Activated naive CD4-positive, alpha-beta T cell treated with anti-CD3 and anti-CD28 coated beads for 36 hours (primary cell): ENCODE measurements around the gene LDLRAD3. TPM values are rescaled to one million over a fixed set of nuclear protein-coding genes. Genes with fewer than 3 reads are reported as not detected.

ENCODE experiments used
- CTCF ChIA-PET: fragments of 350-600 bp; sonication (Branson Sonifier 250); formaldehyde crosslinking; loops from one replicate; lab custom pipeline; 2021; ENCODE audit warnings: antibody characterized with exemption; lab: Charles Lee
- DNase-seq: peaks from one replicate; pipeline ENCODE4 v3.0.0-alpha.2; 2020
- H3K27ac Mint-ChIP-seq: one replicate; pipeline ENCODE4 v1.8.0; 2021; ENCODE audit warnings: mild to moderate bottlenecking, mixed read lengths
- H3K27me3 Mint-ChIP-seq: one replicate; pipeline ENCODE4 v1.8.0; 2021; ENCODE audit warnings: low read depth, mixed read lengths
- H3K36me3 Mint-ChIP-seq: one replicate; pipeline ENCODE4 v1.8.0; 2021; ENCODE audit warnings: low read depth, mixed read lengths
- H3K4me1 Mint-ChIP-seq: one replicate; pipeline ENCODE4 v1.8.0; 2021; ENCODE audit warnings: low read depth, mixed read lengths
- H3K4me3 Mint-ChIP-seq: one replicate; pipeline ENCODE4 v1.8.0; 2021; ENCODE audit warnings: mild to moderate bottlenecking, moderate library complexity, mixed read lengths
- H3K9me3 Mint-ChIP-seq: one replicate; pipeline ENCODE4 v1.8.0; 2021; ENCODE audit warnings: mixed read lengths
- intact Hi-C: fragments of 100-400 bp; cut with micrococcal nuclease; formaldehyde crosslinking; loops from one replicate; pipeline ENCODE4 v1.15.1; 2023
- total RNA-seq, 2 experiments: library from RNA; stranded (reverse); gene quantifications; one replicate each; pipeline ENCODE4 v1.2.3, GENCODE V29; 2021

LDLRAD3 gene
- total RNA-seq, 2 experiments from 2014 or later: 0.17 to 0.22 TPM

- peaks cover 4% of the 10 kb centered on the region for H3K9me3 Mint-ChIP-seq
- intact Hi-C loops: no loop called here
- no peak overlapping the region for H3K27ac Mint-ChIP-seq
- CTCF ChIA-PET: no interaction called here
- no peak for DNase-seq
- peaks cover 1% of the 10 kb centered on the region for H3K36me3 Mint-ChIP-seq
- H3K4me3 Mint-ChIP-seq: no peak overlapping the region
- H3K27me3 Mint-ChIP-seq: peaks cover 7% of the 10 kb centered on the region
- no peaks in the 10 kb centered on the region for H3K4me1 Mint-ChIP-seq
Observed at GRCh38 chr11:36070954-36071330, 127.1 kb downstream of the LDLRAD3 start.

- no peak for DNase-seq
- H3K4me3 Mint-ChIP-seq: no peak overlapping the region
- no peak overlapping the region for H3K27ac Mint-ChIP-seq
- no peaks in the 10 kb centered on the region for H3K4me1 Mint-ChIP-seq
- H3K27me3 Mint-ChIP-seq: peaks cover 4% of the 10 kb centered on the region
- intact Hi-C loops: no loop called here
- H3K9me3 Mint-ChIP-seq: peaks cover under 1% of the 10 kb centered on the region
- H3K36me3 Mint-ChIP-seq: no peaks in the 10 kb centered on the region
- CTCF ChIA-PET: no interaction called here
Observed at GRCh38 chr11:36071917-36072500, 128.1 kb downstream of the LDLRAD3 start.

GRCh38 chr11:36073411-36074203 is 129.7 kb downstream of the LDLRAD3 start:
- intact Hi-C loops: no loop called here
- CTCF ChIA-PET: interaction anchor here (0.8 kb wide), 1 partner anchor 216 kb away, joined by 3 read pairs; no protein-coding TSS in a partner anchor
- H3K4me1 Mint-ChIP-seq: no peaks in the 10 kb centered on the region
- H3K27ac Mint-ChIP-seq: no peak overlapping the region
- no peaks in the 10 kb centered on the region for H3K36me3 Mint-ChIP-seq
- DNase-seq: no peak
- H3K27me3 Mint-ChIP-seq: peaks cover 4% of the 10 kb centered on the region
- H3K4me3 Mint-ChIP-seq: no peak overlapping the region
- H3K9me3 Mint-ChIP-seq: no peaks in the 10 kb centered on the region

DNA sequence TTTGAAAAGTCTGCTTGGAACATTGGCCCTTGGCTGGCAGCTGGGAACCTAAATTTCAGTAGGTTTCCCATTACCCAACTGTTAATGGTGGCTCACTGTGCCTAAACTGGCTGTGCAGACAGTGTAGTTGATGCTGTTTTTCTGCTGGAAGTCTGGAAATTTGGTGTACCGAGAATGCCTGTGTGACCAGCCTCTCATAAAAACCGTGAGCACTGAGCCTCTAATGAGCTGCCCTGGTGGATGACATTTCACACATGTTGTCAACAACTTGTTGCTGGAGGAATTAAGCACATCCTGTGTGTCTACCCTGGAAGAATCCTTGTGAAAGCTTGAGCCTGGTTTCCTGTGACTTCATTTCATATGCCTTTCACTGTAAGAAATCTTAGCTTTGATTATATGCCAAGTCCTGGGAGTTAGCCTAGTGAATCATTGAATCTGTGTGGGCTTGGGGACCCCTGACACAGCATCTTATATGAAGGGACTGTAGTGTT is 131.1 kb downstream of the LDLRAD3 start:
- Mint-ChIP-seq H3K27me3 (peaks cover 4% of the 10 kb centered on the region), H3K27ac (no peak overlapping the region), H3K36me3 (no peaks in the 10 kb centered on the region), H3K4me1 (no peaks in the 10 kb centered on the region), H3K4me3 (no peak overlapping the region), H3K9me3 (no peaks in the 10 kb centered on the region)
- CTCF ChIA-PET: no interaction called here
- DNase-seq: no peak
- intact Hi-C loops: no loop called here

GRCh38 chr11:36077368-36077767 is 133.5 kb downstream of the LDLRAD3 start:
- CTCF ChIA-PET: interaction anchor here (0.6 kb wide), 1 partner anchor 670 kb away, joined by 3 read pairs; no protein-coding TSS in a partner anchor
- Mint-ChIP-seq H3K27ac (no peak overlapping the region), H3K27me3 (peaks cover 4% of the 10 kb centered on the region), H3K36me3 (no peaks in the 10 kb centered on the region), H3K4me3 (no peak overlapping the region), H3K4me1 (no peaks in the 10 kb centered on the region), H3K9me3 (no peaks in the 10 kb centered on the region)
- DNase-seq: no peak
- intact Hi-C loops: no loop called here

DNA sequence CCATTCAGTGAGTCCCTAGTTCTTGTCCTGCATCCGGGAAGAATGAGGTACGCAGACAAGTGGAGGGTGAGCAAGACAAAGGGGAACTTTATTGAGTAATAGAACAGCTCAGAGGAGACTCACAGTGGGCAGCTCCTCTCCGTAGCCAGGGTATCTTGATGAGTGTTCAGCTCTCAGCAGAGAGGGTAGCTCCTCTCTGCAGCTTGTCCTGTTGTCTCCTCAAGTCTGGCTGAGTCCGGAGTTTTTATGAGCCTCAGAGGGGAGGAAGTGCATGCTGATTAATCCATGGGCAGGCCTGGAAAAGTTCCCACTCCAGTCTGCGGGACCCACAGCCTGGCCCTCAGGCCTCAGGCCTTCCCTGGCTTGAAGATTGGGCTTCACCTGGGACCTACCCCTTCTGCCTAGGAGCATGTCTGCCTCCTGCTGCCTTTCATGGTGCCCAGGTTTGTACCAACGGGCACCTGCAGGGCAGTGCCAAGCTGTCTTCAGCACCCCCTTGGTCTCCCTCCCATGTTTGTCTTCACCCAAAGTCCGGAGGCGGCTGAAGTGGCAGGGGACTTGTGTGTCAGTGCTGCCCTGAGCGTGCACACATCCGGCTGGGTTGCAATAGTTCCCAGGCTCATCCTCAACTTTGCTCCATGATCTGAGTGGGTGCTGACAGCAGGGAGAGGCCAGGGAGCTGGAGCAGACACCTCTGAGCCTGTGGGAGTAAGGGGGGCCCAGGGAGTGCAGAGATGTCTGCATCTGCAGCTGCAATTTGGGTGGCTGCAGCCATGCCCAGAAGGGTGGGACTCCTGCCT is 134.2 kb downstream of the LDLRAD3 start:
- H3K27ac Mint-ChIP-seq: no peak overlapping the region
- no peaks in the 10 kb centered on the region for H3K9me3 Mint-ChIP-seq
- H3K4me1 Mint-ChIP-seq: no peaks in the 10 kb centered on the region
- DNase-seq: no peak
- intact Hi-C loops: no loop called here
- H3K36me3 Mint-ChIP-seq: no peaks in the 10 kb centered on the region
- CTCF ChIA-PET: interaction anchor here (0.6 kb wide), 1 partner anchor 669 kb away, joined by 3 read pairs; no protein-coding TSS in a partner anchor
- peaks cover 4% of the 10 kb centered on the region for H3K27me3 Mint-ChIP-seq
- no peak overlapping the region for H3K4me3 Mint-ChIP-seq

GRCh38 chr11:36078686-36079055 is 134.8 kb downstream of the LDLRAD3 start:
- Mint-ChIP-seq H3K9me3 (no peaks in the 10 kb centered on the region), H3K4me1 (no peaks in the 10 kb centered on the region), H3K4me3 (no peak overlapping the region), H3K27me3 (peaks cover 4% of the 10 kb centered on the region), H3K27ac (no peak overlapping the region), H3K36me3 (no peaks in the 10 kb centered on the region)
- intact Hi-C loops: no loop called here
- DNase-seq: no peak
- CTCF ChIA-PET: no interaction called here

GRCh38 chr11:36079878-36080675 is 136.2 kb downstream of the LDLRAD3 start:
- Mint-ChIP-seq H3K4me1 (no peaks in the 10 kb centered on the region), H3K9me3 (no peaks in the 10 kb centered on the region), H3K27ac (no peak overlapping the region), H3K4me3 (no peak overlapping the region), H3K36me3 (no peaks in the 10 kb centered on the region), H3K27me3 (no peaks in the 10 kb centered on the region)
- DNase-seq: no peak
- CTCF ChIA-PET: no interaction called here
- intact Hi-C loops: no loop called here

DNA sequence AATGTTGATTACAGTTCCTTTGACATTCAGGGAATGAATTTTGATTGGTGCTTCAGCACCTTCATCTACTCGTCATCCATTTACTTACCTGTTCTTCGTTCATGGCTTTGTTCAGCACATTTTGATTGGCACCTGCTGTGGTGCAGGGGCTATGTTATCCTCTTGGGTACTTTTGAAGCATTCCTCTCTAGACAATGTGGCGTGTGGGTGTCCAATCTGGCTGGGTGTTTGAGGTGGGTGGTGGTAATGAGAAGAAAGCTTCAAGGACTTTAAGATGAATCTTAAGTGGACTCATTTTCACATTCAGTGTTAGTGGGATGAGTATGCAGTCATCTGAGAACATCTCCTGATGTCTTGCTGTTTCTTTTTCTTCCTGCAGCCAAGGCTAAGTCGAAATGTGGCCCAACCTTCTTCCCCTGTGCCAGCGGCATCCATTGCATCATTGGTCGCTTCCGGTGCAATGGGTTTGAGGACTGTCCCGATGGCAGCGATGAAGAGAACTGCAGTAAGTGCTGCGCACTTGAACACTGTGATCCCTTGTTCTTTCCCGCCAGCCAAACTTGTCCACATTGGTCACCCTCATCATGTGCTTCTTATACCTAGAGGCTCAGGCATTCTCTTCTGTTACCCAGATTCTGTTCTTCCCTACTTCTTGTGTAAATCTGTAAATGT is 137.5 kb downstream of the LDLRAD3 start:
- Mint-ChIP-seq H3K27me3 (no peaks in the 10 kb centered on the region), H3K36me3 (no peaks in the 10 kb centered on the region), H3K4me1 (no peaks in the 10 kb centered on the region), H3K27ac (no peak overlapping the region), H3K9me3 (peaks cover 5% of the 10 kb centered on the region), H3K4me3 (no peak overlapping the region)
- intact Hi-C loops: no loop called here
- CTCF ChIA-PET: no interaction called here
- no peak for DNase-seq

- H3K4me1 Mint-ChIP-seq: no peaks in the 10 kb centered on the region
- H3K4me3 Mint-ChIP-seq: no peak overlapping the region
- CTCF ChIA-PET: no interaction called here
- peaks cover 9% of the 10 kb centered on the region for H3K27me3 Mint-ChIP-seq
- no peak for DNase-seq
- intact Hi-C loops: no loop called here
- H3K27ac Mint-ChIP-seq: no peak overlapping the region
- H3K36me3 Mint-ChIP-seq: no peaks in the 10 kb centered on the region
- peaks cover 5% of the 10 kb centered on the region for H3K9me3 Mint-ChIP-seq
Observed at GRCh38 chr11:36086366-36086765, 142.5 kb downstream of the LDLRAD3 start.

GRCh38 chr11:36088266-36088972 is 144.6 kb downstream of the LDLRAD3 start:
- Mint-ChIP-seq H3K9me3 (peaks cover 5% of the 10 kb centered on the region), H3K27ac (no peak overlapping the region), H3K4me3 (no peak overlapping the region), H3K27me3 (peaks cover 21% of the 10 kb centered on the region), H3K36me3 (no peaks in the 10 kb centered on the region), H3K4me1 (no peaks in the 10 kb centered on the region)
- intact Hi-C loops: no loop called here
- CTCF ChIA-PET: interaction anchor here (0.7 to 1.2 kb wide), 2 partner anchors 13 to 598 kb away, joined by 3 read pairs; no protein-coding TSS in a partner anchor
- no peak for DNase-seq
